Measurements from ENCODE around the gene IL13. TPM values are rescaled to one million over a fixed set of nuclear protein-coding genes. Genes with fewer than 3 reads are reported as not detected.
"Not testable (repeated sequence)": the region's sequence is repeated elsewhere in the genome, so short reads cannot be mapped to it uniquely, and the experiment has no call there.

IL13 gene
- total RNA-seq, 1 donor from 2014 or later: not detected

DNA sequence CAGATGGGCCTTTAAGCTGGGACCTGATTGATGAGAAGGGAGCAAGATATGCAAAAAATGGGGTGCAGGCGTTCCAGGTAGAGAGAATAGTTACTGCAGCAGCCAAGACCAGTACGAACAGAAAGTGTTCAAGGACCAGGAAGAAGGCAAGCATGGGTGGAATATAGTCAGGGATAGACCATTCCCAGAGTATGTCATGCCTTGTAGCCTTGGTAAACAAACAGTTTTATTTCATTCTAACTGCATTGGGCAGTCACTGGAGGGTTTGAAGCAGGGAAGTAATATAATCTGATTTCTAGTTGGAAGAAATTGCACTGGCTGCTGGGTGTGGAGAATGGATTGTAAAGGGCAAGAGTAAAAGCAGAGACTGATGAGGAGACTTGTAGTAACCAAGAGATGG lies 30.5 kb upstream of the IL13 start:
- Histone ChIP-seq H3K36me3 (peaks cover 8% of the 10 kb centered on the region), H3K27ac (replicated peaks) (no peak overlapping the region), H3K4me3 (no peak overlapping the region), H3K9me3 (replicated peaks) (no peaks in the 10 kb centered on the region), H3K27me3 (ENCODE audit: low read depth) (no peaks in the 10 kb centered on the region), H3K4me1 (peaks cover 7% of the 10 kb centered on the region)
- no peak for DNase-seq
- TF ChIP-seq, protein P1, sequence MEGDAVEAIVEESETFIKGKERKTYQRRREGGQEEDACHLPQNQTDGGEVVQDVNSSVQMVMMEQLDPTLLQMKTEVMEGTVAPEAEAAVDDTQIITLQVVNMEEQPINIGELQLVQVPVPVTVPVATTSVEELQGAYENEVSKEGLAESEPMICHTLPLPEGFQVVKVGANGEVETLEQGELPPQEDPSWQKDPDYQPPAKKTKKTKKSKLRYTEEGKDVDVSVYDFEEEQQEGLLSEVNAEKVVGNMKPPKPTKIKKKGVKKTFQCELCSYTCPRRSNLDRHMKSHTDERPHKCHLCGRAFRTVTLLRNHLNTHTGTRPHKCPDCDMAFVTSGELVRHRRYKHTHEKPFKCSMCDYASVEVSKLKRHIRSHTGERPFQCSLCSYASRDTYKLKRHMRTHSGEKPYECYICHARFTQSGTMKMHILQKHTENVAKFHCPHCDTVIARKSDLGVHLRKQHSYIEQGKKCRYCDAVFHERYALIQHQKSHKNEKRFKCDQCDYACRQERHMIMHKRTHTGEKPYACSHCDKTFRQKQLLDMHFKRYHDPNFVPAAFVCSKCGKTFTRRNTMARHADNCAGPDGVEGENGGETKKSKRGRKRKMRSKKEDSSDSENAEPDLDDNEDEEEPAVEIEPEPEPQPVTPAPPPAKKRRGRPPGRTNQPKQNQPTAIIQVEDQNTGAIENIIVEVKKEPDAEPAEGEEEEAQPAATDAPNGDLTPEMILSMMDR (IDR thresholded peaks at IDR 0.05; ENCODE audit: borderline replicate concordance): no peak
- intact Hi-C loops (cut with micrococcal nuclease): no loop called here

DNA sequence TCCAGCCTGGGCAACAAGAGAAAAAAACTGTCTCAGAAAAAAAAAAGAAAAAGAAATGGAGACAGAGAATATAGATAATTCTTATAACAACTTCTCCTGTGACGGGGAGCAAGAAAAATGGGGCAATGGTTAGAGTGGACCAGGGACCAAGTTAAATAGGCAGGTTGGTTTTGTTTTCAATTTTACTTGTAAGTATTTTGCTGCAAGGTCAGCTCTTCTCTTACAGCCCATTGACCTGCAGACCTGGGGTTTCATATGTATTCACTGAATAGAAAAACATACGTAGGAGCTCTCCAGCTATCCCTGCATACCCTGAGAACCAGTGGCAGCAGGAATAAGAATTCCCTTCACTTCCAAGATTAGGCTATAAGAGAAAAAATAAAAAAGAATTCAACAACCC lies 29.2 kb upstream of the IL13 start:
- peaks cover 7% of the 10 kb centered on the region for H3K4me1 ChIP-seq
- DNase-seq: no peak
- intact Hi-C loops (cut with micrococcal nuclease): no loop called here

DNA sequence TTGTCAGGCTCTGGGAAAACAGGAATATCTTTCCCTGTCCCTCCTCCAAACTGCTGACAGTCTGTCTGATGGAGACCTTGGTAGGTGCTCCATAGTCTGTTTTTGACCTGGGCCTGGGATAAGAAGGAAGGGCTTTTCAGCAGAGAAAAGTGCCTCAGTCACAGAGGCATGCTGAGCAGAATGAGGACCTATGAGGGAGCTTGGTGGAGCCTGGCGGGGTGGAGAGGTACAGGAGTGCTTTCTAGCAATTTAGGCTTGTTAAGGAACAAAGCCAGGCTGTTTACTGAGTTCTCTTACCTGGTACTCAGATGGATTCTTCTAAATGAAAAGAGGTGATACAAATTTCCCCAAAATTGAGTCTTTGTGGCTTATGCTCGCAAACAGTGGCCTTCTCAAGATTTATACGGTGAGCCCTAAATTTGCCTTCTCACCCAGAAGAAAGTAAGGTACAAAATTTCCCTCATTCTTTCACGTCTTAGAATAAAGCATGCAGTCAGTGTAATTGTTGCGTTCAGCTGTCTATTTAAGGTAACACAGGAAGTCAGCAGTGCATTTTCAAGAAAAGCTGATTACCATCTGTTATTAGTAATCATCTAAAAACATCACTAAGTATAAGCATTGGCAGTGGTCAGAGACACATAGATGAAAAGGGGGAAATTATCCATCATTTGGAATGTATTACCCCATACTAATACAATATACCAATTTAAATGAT lies 28.6 kb upstream of the IL13 start:
- no peaks in the 10 kb centered on the region for H3K27me3 ChIP-seq (ENCODE audit: low read depth)
- TF ChIP-seq, protein P1 (IDR thresholded peaks at IDR 0.05; ENCODE audit: borderline replicate concordance): no peak
- H3K36me3 ChIP-seq: peaks cover 6% of the 10 kb centered on the region
- peaks cover 7% of the 10 kb centered on the region for H3K4me1 ChIP-seq
- no peak overlapping the region for H3K4me3 ChIP-seq
- no peaks in the 10 kb centered on the region for H3K9me3 ChIP-seq (replicated peaks)
- intact Hi-C loops (cut with micrococcal nuclease): no loop called here
- DNase-seq: no peak
- H3K27ac ChIP-seq (replicated peaks): no peak overlapping the region

More for the DNA sequence above, 29.2 kb upstream of the IL13 start:
- peaks cover 6% of the 10 kb centered on the region for H3K36me3 ChIP-seq
- TF ChIP-seq, protein P1 (IDR thresholded peaks at IDR 0.05; ENCODE audit: borderline replicate concordance): no peak
- no peaks in the 10 kb centered on the region for H3K27me3 ChIP-seq (ENCODE audit: low read depth)
- H3K4me3 ChIP-seq: no peak overlapping the region
- H3K27ac ChIP-seq (replicated peaks): no peak overlapping the region
- H3K9me3 ChIP-seq (replicated peaks): no peaks in the 10 kb centered on the region

DNA sequence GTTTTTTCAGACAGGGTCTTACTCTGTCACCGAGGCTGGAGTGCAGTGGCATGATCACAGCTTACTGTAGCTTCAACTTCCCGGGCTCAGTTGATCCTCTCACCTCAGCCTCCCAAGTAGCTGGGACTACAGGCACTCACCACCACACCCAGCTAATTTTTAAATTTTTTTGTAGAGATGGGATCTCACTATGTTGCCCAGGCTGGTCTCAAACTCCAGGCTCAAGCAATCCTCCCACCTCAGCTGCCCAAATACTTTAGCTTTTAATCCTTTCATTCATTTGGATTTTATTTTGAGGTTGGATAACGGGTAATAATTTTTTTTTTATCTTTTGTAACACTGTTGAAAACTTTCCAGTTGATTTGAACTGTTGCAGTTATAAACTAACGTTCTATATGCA lies 24.4 kb upstream of the IL13 start:
- H3K9me3 ChIP-seq (replicated peaks); H3K27ac ChIP-seq (replicated peaks); intact Hi-C loops (cut with micrococcal nuclease); DNase-seq; H3K27me3 ChIP-seq (ENCODE audit: low read depth); H3K4me3 ChIP-seq; H3K4me1 ChIP-seq: not testable (repeated sequence)
- H3K36me3 ChIP-seq: peaks cover 23% of the 10 kb centered on the region

DNA sequence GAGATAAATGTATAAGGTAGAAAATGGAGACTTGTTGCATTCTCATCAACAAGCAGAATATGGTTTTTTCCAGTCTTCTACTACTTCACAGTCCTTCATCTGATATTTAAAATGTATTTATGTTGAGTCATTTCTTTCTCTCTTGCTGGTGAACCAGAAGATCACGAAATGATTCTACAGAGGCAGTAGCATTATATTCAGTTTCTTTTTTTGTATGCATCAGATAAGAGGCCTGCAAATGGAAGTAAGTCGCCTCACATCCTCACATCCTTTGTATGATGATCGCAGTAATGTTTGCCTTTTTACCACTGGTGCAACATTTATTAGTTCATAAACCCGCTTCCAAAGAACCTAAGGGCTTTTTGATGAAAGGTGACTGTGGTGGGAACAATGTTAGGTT lies 22.1 kb upstream of the IL13 start:
- intact Hi-C loops (cut with micrococcal nuclease): no loop called here
- no peak for DNase-seq
- H3K36me3 ChIP-seq: peaks cover 45% of the 10 kb centered on the region
- no peak overlapping the region for H3K4me3 ChIP-seq
- H3K4me1 ChIP-seq: no peaks in the 10 kb centered on the region
- H3K27me3 ChIP-seq (ENCODE audit: low read depth): no peaks in the 10 kb centered on the region
- H3K9me3 ChIP-seq (replicated peaks): no peaks in the 10 kb centered on the region
- H3K27ac ChIP-seq (replicated peaks): no peak overlapping the region
- TF ChIP-seq, protein P1 (IDR thresholded peaks at IDR 0.05; ENCODE audit: borderline replicate concordance): no peak

DNA sequence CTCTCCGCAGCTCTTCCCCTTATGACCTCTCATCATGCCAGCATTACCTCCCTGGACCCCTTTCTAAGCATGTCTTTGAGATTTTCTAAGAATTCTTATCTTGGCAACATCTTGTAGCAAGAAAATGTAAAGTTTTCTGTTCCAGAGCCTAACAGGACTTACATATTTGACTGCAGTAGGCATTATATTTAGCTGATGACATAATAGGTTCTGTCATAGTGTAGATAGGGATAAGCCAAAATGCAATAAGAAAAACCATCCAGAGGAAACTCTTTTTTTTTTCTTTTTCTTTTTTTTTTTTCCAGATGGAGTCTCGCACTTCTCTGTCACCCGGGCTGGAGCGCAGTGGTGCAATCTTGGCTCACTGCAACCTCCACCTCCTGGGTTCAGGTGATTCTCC lies 20.7 kb upstream of the IL13 start:
- intact Hi-C loops (cut with micrococcal nuclease): no loop called here
- DNase-seq: no peak

More for the DNA sequence above, 20.7 kb upstream of the IL13 start:
- no peaks in the 10 kb centered on the region for H3K27me3 ChIP-seq (ENCODE audit: low read depth)
- H3K36me3 ChIP-seq: peaks cover 58% of the 10 kb centered on the region
- H3K4me3 ChIP-seq: no peak overlapping the region
- no peaks in the 10 kb centered on the region for H3K9me3 ChIP-seq (replicated peaks)
- no peak overlapping the region for H3K27ac ChIP-seq (replicated peaks)
- no peaks in the 10 kb centered on the region for H3K4me1 ChIP-seq
- TF ChIP-seq, protein P1 (IDR thresholded peaks at IDR 0.05; ENCODE audit: borderline replicate concordance): no peak

Data from left ventricle myocardium inferior (tissue), 1 donor.